ENCODE results near the gene OCA2.

Gene OCA2

GRCh38 chr15:27934782-27935181 lies 164.3 kb downstream of the OCA2 start:
- Histone ChIP-seq H3K27me3 (replicated peaks; ENCODE audit: insufficient read depth, low read length) (no peaks in the 10 kb centered on the region), H2AFZ (ENCODE audit: low read length) (no peak overlapping the region), H3K79me2 (ENCODE audit: low read length) (no peaks in the 10 kb centered on the region), H3K36me3 (replicated peaks; ENCODE audit: insufficient read depth, low read length) (no peaks in the 10 kb centered on the region), H3K4me3 (ENCODE audit: low read length) (no peak overlapping the region), H3F3A (ENCODE audit: insufficient read depth, low read length) (no peaks in the 10 kb centered on the region), H3K9me2 (replicated peaks; ENCODE audit: insufficient read depth, low read length) (no peaks in the 10 kb centered on the region), H3K9me3 (replicated peaks; ENCODE audit: insufficient read depth, low read length) (no peaks in the 10 kb centered on the region), H3K4me1 (ENCODE audit: low read length) (no peaks in the 10 kb centered on the region), H3K9ac (ENCODE audit: low read length) (no peak overlapping the region), H3K4me2 (ENCODE audit: low read depth, low read length) (no peak overlapping the region), H3K27ac (ENCODE audit: low read length) (no peak overlapping the region), H4K20me1 (ENCODE audit: insufficient read depth, low read length) (no peaks in the 10 kb centered on the region)
- TF ChIP-seq EZH2phosphoT487 (IDR thresholded peaks at IDR 0.05; ENCODE audit: low read length) (no peak), CTCF (IDR thresholded peaks at IDR 0.05; ENCODE audit: low read length) (no peak), EZH2 (optimal IDR thresholded peaks at IDR 0.05; ENCODE audit: low read depth, low read length) (no peak)
- DNase-seq: no peak

GRCh38 chr15:27933562-27933961 lies 165.6 kb downstream of the OCA2 start:
- no peaks in the 10 kb centered on the region for H3K9me2 ChIP-seq (replicated peaks; ENCODE audit: insufficient read depth, low read length)
- H3K36me3 ChIP-seq (replicated peaks; ENCODE audit: insufficient read depth, low read length): no peaks in the 10 kb centered on the region
- no peak overlapping the region for H2AFZ ChIP-seq (ENCODE audit: low read length)
- H3K27ac ChIP-seq (ENCODE audit: low read length): no peak overlapping the region
- H3K4me1 ChIP-seq (ENCODE audit: low read length): no peaks in the 10 kb centered on the region
- no peaks in the 10 kb centered on the region for H3K9me3 ChIP-seq (replicated peaks; ENCODE audit: insufficient read depth, low read length)
- H3K79me2 ChIP-seq (ENCODE audit: low read length): no peaks in the 10 kb centered on the region
- H3K4me3 ChIP-seq (ENCODE audit: low read length): no peak overlapping the region
- H4K20me1 ChIP-seq (ENCODE audit: insufficient read depth, low read length): no peaks in the 10 kb centered on the region
- no peaks in the 10 kb centered on the region for H3F3A ChIP-seq (ENCODE audit: insufficient read depth, low read length)
- H3K9ac ChIP-seq (ENCODE audit: low read length): no peak overlapping the region
- TF ChIP-seq CTCF (IDR thresholded peaks at IDR 0.05; ENCODE audit: low read length) (no peak), EZH2phosphoT487 (IDR thresholded peaks at IDR 0.05; ENCODE audit: low read length) (no peak), EZH2 (optimal IDR thresholded peaks at IDR 0.05; ENCODE audit: low read depth, low read length) (no peak)
- no peaks in the 10 kb centered on the region for H3K27me3 ChIP-seq (replicated peaks; ENCODE audit: insufficient read depth, low read length)
- no peak overlapping the region for H3K4me2 ChIP-seq (ENCODE audit: low read depth, low read length)
- no peak for DNase-seq

- Histone ChIP-seq H3K4me3 (ENCODE audit: low read length) (no peak overlapping the region), H3K4me2 (ENCODE audit: low read depth, low read length) (no peak overlapping the region), H3K9me2 (replicated peaks; ENCODE audit: insufficient read depth, low read length) (no peaks in the 10 kb centered on the region), H3K36me3 (replicated peaks; ENCODE audit: insufficient read depth, low read length) (no peaks in the 10 kb centered on the region), H3F3A (ENCODE audit: insufficient read depth, low read length) (no peaks in the 10 kb centered on the region), H3K9ac (ENCODE audit: low read length) (no peak overlapping the region), H3K27ac (ENCODE audit: low read length) (no peak overlapping the region), H3K79me2 (ENCODE audit: low read length) (no peaks in the 10 kb centered on the region), H3K27me3 (replicated peaks; ENCODE audit: insufficient read depth, low read length) (no peaks in the 10 kb centered on the region), H3K4me1 (ENCODE audit: low read length) (no peaks in the 10 kb centered on the region), H3K9me3 (replicated peaks; ENCODE audit: insufficient read depth, low read length) (no peaks in the 10 kb centered on the region), H4K20me1 (ENCODE audit: insufficient read depth, low read length) (no peaks in the 10 kb centered on the region), H2AFZ (ENCODE audit: low read length) (no peak overlapping the region)
- TF ChIP-seq EZH2 (optimal IDR thresholded peaks at IDR 0.05; ENCODE audit: low read depth, low read length) (no peak), CTCF (IDR thresholded peaks at IDR 0.05; ENCODE audit: low read length) (no peak), EZH2phosphoT487 (IDR thresholded peaks at IDR 0.05; ENCODE audit: low read length) (no peak)
- no peak for DNase-seq
Measured at GRCh38 chr15:27932600-27932999, 166.5 kb downstream of the OCA2 start.
